Measurements from ENCODE around the gene PARVB.

Gene PARVB

GRCh38 chr22:44203203-44203602, 179.1 kb downstream of the PARVB start:
- no peaks in the 10 kb centered on the region for H3K4me1 ChIP-seq (ENCODE audit: control insufficient read depth, insufficient read depth, low read length, unreplicated experiment)
- H2AFZ ChIP-seq (ENCODE audit: low read length, unreplicated experiment), result no peak overlapping the region
- no peak overlapping the region for H3K27ac ChIP-seq (ENCODE audit: low read depth, low read length)
- no peaks in the 10 kb centered on the region for H3K79me2 ChIP-seq (ENCODE audit: control insufficient read depth, insufficient read depth, low read length, unreplicated experiment)
- no peaks in the 10 kb centered on the region for H3K36me3 ChIP-seq (ENCODE audit: insufficient read depth, low read length)
- no peaks in the 10 kb centered on the region for H3K27me3 ChIP-seq (ENCODE audit: insufficient read depth, low read length)
- no peak overlapping the region for H3K4me3 ChIP-seq (ENCODE audit: low read depth, low read length)

GRCh38 chr22:44204739-44205515, 180.8 kb downstream of the PARVB start:
- Histone ChIP-seq H3K27me3 (ENCODE audit: insufficient read depth, low read length) (peaks cover 7% of the 10 kb centered on the region; the same call in 1 of the 2 replicates), H3K4me3 (ENCODE audit: low read depth, low read length) (no peak overlapping the region), H3K79me2 (ENCODE audit: control insufficient read depth, insufficient read depth, low read length, unreplicated experiment) (no peaks in the 10 kb centered on the region), H3K4me1 (ENCODE audit: control insufficient read depth, insufficient read depth, low read length, unreplicated experiment) (no peaks in the 10 kb centered on the region), H2AFZ (ENCODE audit: low read length, unreplicated experiment) (no peak overlapping the region), H3K36me3 (ENCODE audit: insufficient read depth, low read length) (no peaks in the 10 kb centered on the region), H3K27ac (ENCODE audit: low read depth, low read length) (no peak overlapping the region)

GRCh38 chr22:44205516-44206329, 181.6 kb downstream of the PARVB start:
- Histone ChIP-seq H3K27me3 (ENCODE audit: insufficient read depth, low read length) (peaks cover 8% of the 10 kb centered on the region; the same call in 1 of the 2 replicates), H3K36me3 (ENCODE audit: insufficient read depth, low read length) (no peaks in the 10 kb centered on the region)

GRCh38 chr22:44206330-44206645, 182.2 kb downstream of the PARVB start:
- no peak overlapping the region for H2AFZ ChIP-seq (ENCODE audit: low read length, unreplicated experiment)
- peaks cover 8% of the 10 kb centered on the region; the same call in 1 of the 2 replicates for H3K27me3 ChIP-seq (ENCODE audit: insufficient read depth, low read length)
- H3K27ac ChIP-seq (ENCODE audit: low read depth, low read length), result no peak overlapping the region
- H3K79me2 ChIP-seq (ENCODE audit: control insufficient read depth, insufficient read depth, low read length, unreplicated experiment), result no peaks in the 10 kb centered on the region
- H3K4me1 ChIP-seq (ENCODE audit: control insufficient read depth, insufficient read depth, low read length, unreplicated experiment), result no peaks in the 10 kb centered on the region
- H3K4me3 ChIP-seq (ENCODE audit: low read depth, low read length), result no peak overlapping the region
- H3K36me3 ChIP-seq (ENCODE audit: insufficient read depth, low read length), result no peaks in the 10 kb centered on the region

More at GRCh38 chr22:44205516-44206329, 181.6 kb downstream of the PARVB start:
- no peak overlapping the region for H2AFZ ChIP-seq (ENCODE audit: low read length, unreplicated experiment)
- no peaks in the 10 kb centered on the region for H3K79me2 ChIP-seq (ENCODE audit: control insufficient read depth, insufficient read depth, low read length, unreplicated experiment)
- H3K27ac ChIP-seq (ENCODE audit: low read depth, low read length), result no peak overlapping the region
- no peak overlapping the region for H3K4me3 ChIP-seq (ENCODE audit: low read depth, low read length)
- H3K4me1 ChIP-seq (ENCODE audit: control insufficient read depth, insufficient read depth, low read length, unreplicated experiment), result no peaks in the 10 kb centered on the region

- no peak overlapping the region for H3K4me3 ChIP-seq (ENCODE audit: low read depth, low read length)
- peaks cover 8% of the 10 kb centered on the region; the same call in 1 of the 2 replicates for H3K27me3 ChIP-seq (ENCODE audit: insufficient read depth, low read length)
Measured at GRCh38 chr22:44206696-44207095, 182.6 kb downstream of the PARVB start.

GRCh38 chr22:44207173-44207980, 183.3 kb downstream of the PARVB start:
- H3K4me1 ChIP-seq (ENCODE audit: control insufficient read depth, insufficient read depth, low read length, unreplicated experiment), result no peaks in the 10 kb centered on the region

More at GRCh38 chr22:44206696-44207095, 182.6 kb downstream of the PARVB start:
- H3K4me1 ChIP-seq (ENCODE audit: control insufficient read depth, insufficient read depth, low read length, unreplicated experiment), result no peaks in the 10 kb centered on the region
- no peak overlapping the region for H3K27ac ChIP-seq (ENCODE audit: low read depth, low read length)
- no peaks in the 10 kb centered on the region for H3K79me2 ChIP-seq (ENCODE audit: control insufficient read depth, insufficient read depth, low read length, unreplicated experiment)
- no peaks in the 10 kb centered on the region for H3K36me3 ChIP-seq (ENCODE audit: insufficient read depth, low read length)
- H2AFZ ChIP-seq (ENCODE audit: low read length, unreplicated experiment), result no peak overlapping the region

GRCh38 chr22:44207981-44208317, 183.8 kb downstream of the PARVB start:
- peaks cover 8% of the 10 kb centered on the region; the same call in 1 of the 2 replicates for H3K27me3 ChIP-seq (ENCODE audit: insufficient read depth, low read length)
- no peaks in the 10 kb centered on the region for H3K36me3 ChIP-seq (ENCODE audit: insufficient read depth, low read length)
- H3K79me2 ChIP-seq (ENCODE audit: control insufficient read depth, insufficient read depth, low read length, unreplicated experiment), result no peaks in the 10 kb centered on the region
- no peaks in the 10 kb centered on the region for H3K4me1 ChIP-seq (ENCODE audit: control insufficient read depth, insufficient read depth, low read length, unreplicated experiment)
- H3K27ac ChIP-seq (ENCODE audit: low read depth, low read length), result no peak overlapping the region
- H2AFZ ChIP-seq (ENCODE audit: low read length, unreplicated experiment), result no peak overlapping the region
- no peak overlapping the region for H3K4me3 ChIP-seq (ENCODE audit: low read depth, low read length)

More at GRCh38 chr22:44207173-44207980, 183.3 kb downstream of the PARVB start:
- H3K79me2 ChIP-seq (ENCODE audit: control insufficient read depth, insufficient read depth, low read length, unreplicated experiment), result no peaks in the 10 kb centered on the region
- peaks cover 8% of the 10 kb centered on the region; the same call in 1 of the 2 replicates for H3K27me3 ChIP-seq (ENCODE audit: insufficient read depth, low read length)
- H3K4me3 ChIP-seq (ENCODE audit: low read depth, low read length), result no peak overlapping the region
- H2AFZ ChIP-seq (ENCODE audit: low read length, unreplicated experiment), result no peak overlapping the region
- no peak overlapping the region for H3K27ac ChIP-seq (ENCODE audit: low read depth, low read length)
- no peaks in the 10 kb centered on the region for H3K36me3 ChIP-seq (ENCODE audit: insufficient read depth, low read length)

GRCh38 chr22:44209343-44209742, 185.2 kb downstream of the PARVB start:
- Histone ChIP-seq H3K4me3 (ENCODE audit: low read depth, low read length) (no peak overlapping the region), H2AFZ (ENCODE audit: low read length, unreplicated experiment) (no peak overlapping the region), H3K79me2 (ENCODE audit: control insufficient read depth, insufficient read depth, low read length, unreplicated experiment) (no peaks in the 10 kb centered on the region), H3K36me3 (ENCODE audit: insufficient read depth, low read length) (no peaks in the 10 kb centered on the region), H3K27me3 (ENCODE audit: insufficient read depth, low read length) (peaks cover 8% of the 10 kb centered on the region; the same call in 1 of the 2 replicates), H3K27ac (ENCODE audit: low read depth, low read length) (no peak overlapping the region), H3K4me1 (ENCODE audit: control insufficient read depth, insufficient read depth, low read length, unreplicated experiment) (no peaks in the 10 kb centered on the region)

GRCh38 chr22:44210722-44211121, 186.6 kb downstream of the PARVB start:
- H3K27me3 ChIP-seq (ENCODE audit: insufficient read depth, low read length), result peaks cover 8% of the 10 kb centered on the region; the same call in 1 of the 2 replicates
- no peaks in the 10 kb centered on the region for H3K79me2 ChIP-seq (ENCODE audit: control insufficient read depth, insufficient read depth, low read length, unreplicated experiment)
- H2AFZ ChIP-seq (ENCODE audit: low read length, unreplicated experiment), result no peak overlapping the region
- H3K36me3 ChIP-seq (ENCODE audit: insufficient read depth, low read length), result no peaks in the 10 kb centered on the region
- no peak overlapping the region for H3K4me3 ChIP-seq (ENCODE audit: low read depth, low read length)
- H3K4me1 ChIP-seq (ENCODE audit: control insufficient read depth, insufficient read depth, low read length, unreplicated experiment), result no peaks in the 10 kb centered on the region
- no peak overlapping the region for H3K27ac ChIP-seq (ENCODE audit: low read depth, low read length)

- Histone ChIP-seq H3K4me3 (ENCODE audit: low read depth, low read length) (no peak overlapping the region), H2AFZ (ENCODE audit: low read length, unreplicated experiment) (no peak overlapping the region), H3K36me3 (ENCODE audit: insufficient read depth, low read length) (no peaks in the 10 kb centered on the region), H3K4me1 (ENCODE audit: control insufficient read depth, insufficient read depth, low read length, unreplicated experiment) (no peaks in the 10 kb centered on the region), H3K79me2 (ENCODE audit: control insufficient read depth, insufficient read depth, low read length, unreplicated experiment) (no peaks in the 10 kb centered on the region), H3K27me3 (ENCODE audit: insufficient read depth, low read length) (peaks cover 8% of the 10 kb centered on the region; the same call in 1 of the 2 replicates), H3K27ac (ENCODE audit: low read depth, low read length) (no peak overlapping the region)
Measured at GRCh38 chr22:44211256-44211945, 187.3 kb downstream of the PARVB start.

All from ACC112 (cell line).